NCI-H82 treated with DMSO at 0.1 percent for 48 hours (cell line): ENCODE results near the gene CD34.
"Not testable (repeated sequence)": the region's sequence is repeated elsewhere in the genome, so short reads cannot be mapped to it uniquely, and the experiment has no call there.

Experiments used
- DNase-seq: peaks from one replicate; lab custom pipeline; 2025; ENCODE audit not compliant: unreplicated experiment; lab: John Stamatoyannopoulos, UW

Gene CD34

DNA sequence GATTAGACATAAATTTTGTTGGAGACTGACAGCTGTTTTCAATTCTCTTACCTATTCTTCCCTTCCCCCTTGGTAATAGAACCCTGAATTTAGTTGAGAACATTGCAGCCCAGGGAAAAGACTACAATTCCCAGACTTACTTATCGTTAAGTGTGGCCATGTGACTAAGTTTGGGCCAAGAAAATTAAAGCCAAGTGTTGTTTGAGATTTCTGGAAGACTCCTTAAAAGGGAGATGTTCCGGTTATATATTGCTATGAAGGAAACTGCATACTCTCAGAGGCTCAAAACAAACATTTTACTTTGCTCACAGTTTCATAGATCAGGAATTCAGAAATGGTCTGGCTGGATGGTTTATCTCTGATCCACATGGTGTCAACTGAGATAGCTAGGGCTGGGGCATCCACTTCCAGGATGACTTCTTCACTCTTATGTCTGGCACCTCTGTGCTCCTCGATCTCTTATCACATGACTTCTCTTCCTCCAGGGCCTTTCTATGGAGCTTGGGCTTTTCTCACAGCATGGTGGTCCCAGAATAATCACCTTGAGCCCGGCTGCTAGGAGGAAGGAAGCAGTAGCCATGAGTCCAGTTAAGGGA, 22.4 kb upstream of the CD34 start:
- no peak for DNase-seq

DNA sequence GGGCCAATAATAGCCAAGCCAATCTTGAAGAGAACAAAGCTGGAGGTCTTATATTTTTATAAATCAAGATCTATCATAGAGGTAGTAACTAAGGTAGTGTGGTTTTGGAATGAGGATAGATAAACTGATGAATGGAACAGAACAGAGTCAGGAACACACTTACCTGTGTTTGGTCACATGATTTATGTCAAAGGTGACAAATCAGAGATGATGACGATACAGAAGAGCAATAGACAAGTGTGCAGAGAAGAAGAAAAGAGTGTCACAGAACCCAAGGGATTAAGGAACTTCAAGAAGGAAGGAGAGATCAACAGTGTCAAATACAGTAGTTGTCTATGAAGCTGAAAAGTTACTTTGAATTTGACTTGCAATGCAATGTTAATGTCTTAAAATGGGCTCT, 16.1 kb upstream of the CD34 start:
- no peak for DNase-seq

DNA sequence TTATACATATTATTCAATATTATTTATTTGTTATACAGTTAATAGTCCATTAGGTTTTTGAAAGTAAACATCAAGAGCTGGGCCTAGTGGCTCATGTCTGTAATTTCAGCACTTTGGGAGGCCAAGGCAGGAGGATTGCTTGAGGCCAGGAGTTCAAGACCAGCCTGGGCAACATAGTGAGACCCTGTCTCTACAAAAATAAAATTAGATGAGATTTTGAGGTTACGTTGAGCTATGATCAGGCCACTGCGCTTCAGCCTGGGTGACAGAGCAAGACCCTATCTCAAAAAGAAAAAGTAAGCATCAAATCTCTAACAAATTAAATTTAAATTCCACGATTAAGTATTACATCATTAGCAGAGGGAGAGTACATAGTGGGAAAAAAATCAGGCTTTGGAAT, 15.0 kb upstream of the CD34 start:
- not testable (repeated sequence) for DNase-seq

- peak; percentile 41 for DNase-seq
Measured at GRCh38 chr1:207925210-207925609, 14.3 kb upstream of the CD34 start.

GRCh38 chr1:207923561-207923960, 12.6 kb upstream of the CD34 start:
- DNase-seq = no peak

DNA sequence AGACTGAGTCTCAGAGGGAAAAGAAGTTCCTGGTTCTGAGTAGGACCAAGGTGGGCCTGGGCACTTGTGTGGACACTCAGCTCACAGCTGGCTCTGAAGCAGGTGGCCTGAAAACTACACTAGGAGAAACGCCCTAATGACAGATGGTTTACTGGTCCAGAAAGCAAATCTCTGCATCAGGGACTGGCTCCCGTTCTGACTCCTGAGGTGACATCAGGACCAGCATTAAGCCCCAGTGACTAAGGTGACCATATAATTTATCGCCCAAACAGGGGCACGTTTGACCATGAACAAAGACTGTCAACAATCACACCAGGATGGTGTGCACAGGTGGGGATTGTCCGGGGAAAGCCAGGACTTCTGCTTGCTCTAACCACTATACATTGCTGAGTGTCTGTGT, 12.2 kb upstream of the CD34 start:
- no peak for DNase-seq

GRCh38 chr1:207922554-207922953, 11.6 kb upstream of the CD34 start:
- no peak for DNase-seq

DNA sequence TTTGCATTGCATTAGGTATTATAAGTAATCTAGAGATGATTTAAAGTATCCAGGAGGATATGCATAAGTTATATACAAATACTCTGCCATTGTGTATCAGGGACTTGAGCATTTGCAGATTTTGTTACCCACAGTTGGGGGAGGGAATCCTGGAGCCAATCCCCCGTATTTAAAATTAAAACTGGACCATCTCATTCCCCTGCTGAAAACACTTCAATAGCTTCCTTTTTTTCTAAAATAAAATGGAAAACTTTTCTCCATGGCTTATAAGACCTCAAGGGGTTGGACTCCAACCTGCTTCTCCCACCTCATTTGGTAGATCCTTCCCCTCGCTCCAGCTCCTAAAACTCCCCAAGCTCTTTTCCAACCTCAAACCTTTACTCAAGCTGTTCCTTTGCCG, 10.4 kb upstream of the CD34 start:
- no peak for DNase-seq

DNA sequence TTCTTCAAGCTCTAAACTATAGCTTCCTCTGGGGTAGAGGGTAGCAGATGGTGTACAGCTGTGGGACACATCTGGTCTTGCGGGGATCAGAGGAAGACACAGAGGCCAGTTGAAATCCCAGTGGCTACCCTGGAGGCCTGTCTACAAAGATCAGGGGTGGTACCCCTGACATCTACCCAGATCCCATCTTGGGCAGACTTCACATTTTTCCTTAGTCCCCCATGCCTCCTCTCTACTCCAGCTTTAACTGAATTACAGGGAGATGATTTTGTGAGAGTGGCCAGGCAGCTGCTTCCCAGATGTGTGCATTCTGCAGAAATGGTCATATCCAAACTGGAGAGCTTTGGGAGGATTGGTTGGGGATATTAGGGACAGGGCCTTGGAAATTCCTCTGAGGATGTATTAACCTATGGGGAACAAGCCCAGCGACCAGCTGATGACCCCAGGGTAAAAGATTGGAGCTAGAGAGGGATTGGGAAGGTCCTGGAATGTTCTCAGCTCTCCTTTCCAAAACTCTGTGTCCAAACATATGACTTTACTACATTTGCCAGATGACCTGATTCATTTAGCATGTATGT, 9.6 kb upstream of the CD34 start:
- no peak for DNase-seq

DNA sequence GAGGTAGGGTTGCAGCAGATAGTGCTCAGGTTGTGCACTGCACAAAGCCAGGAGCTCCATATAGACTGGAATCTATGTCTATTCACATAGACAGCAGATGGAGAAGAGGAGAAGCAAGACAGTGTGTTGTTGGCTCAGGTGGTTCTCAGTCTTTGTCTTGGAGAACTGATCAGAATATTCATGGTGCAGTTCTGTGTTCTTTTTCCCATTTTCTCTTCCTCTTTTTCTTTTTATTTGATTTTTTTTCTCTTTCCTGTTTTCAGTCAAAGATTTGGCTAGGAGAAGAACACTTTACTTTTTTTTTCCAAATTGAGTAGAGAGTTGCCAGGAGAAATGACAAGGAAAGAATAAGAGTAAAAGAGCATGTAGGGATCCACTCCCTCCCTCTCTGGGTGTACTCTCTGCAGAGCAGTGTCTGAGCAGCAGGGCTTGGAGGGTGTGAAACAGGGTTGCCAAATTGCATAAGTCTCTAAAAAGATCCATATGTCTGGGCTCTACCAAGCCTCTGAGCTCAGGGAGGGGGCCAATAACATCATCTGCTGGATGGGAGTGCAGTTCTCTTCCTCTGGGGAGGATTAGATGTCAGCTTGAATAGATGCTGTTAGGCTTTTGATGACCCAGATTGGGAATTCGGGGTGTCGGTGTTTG, 8.7 kb upstream of the CD34 start:
- no peak for DNase-seq

DNA sequence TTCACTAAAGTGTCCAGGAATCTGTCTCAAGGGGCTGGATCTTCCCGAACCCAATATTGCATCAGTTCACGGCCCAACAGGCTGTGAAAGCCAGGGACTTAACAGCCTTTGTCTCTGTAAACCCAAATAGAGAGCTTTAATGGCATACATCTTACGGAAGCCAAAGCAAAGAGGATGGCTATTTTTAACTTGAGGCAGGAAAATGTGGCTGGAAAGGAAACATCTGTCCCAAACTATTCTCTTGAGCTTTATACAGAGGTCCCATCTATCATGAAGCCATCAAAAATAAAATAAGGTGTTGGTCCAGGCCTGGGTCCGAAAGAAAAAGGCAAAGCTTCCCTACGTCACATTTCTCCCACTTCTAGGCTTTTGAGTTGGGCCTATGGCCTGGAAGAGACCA, 7.7 kb upstream of the CD34 start:
- no peak for DNase-seq

- DNase-seq = no peak
Measured at GRCh38 chr1:207918011-207918410, 7.1 kb upstream of the CD34 start.

DNA sequence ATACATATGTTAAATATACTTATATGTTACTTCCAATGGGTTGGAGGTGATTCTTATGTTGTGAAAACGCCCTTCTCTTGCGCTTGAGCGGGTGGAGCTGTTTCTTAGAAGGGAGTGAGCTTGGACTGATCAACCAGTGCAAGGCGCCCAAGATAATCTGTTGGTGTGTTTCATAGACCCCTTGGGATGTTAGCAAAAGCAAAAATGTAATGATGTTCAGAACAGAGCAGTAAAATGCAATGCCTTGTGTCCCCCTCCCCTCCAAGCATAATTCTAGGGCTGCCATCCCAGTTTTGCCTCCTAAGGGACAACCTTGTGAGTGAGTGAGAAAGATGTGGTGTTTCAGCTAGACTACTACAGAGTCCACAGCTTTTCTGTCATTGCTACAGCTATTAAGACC, 6.2 kb upstream of the CD34 start:
- DNase-seq = no peak

DNA sequence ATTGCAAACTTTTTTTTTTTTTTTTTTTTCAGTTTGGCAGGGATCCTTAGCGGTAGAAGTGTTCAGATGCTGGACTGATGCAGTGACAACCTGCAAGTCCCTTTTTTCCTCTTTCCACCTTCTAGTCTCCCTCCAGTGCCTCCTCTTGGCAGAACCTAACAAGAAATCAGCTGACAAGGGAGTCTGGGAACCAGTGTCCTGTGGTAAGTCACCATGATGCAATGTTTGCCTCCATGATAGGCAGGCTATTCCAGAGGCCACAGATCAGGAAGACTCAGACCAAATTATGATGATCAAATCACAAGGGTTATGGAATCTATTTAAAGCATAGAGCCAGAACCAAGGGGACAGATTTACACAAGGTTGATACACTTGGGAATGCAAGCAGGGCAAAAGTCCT, 3.0 kb upstream of the CD34 start:
- DNase-seq = no peak

GRCh38 chr1:207911856-207912760, 1.2 kb upstream of the CD34 start:
- DNase-seq = no peak

GRCh38 chr1:207909687-207910086, 1.2 kb downstream of the CD34 start:
- no peak for DNase-seq

GRCh38 chr1:207908107-207908734, 2.7 kb downstream of the CD34 start:
- DNase-seq = no peak

GRCh38 chr1:207904391-207904790, 6.5 kb downstream of the CD34 start:
- no peak for DNase-seq

DNA sequence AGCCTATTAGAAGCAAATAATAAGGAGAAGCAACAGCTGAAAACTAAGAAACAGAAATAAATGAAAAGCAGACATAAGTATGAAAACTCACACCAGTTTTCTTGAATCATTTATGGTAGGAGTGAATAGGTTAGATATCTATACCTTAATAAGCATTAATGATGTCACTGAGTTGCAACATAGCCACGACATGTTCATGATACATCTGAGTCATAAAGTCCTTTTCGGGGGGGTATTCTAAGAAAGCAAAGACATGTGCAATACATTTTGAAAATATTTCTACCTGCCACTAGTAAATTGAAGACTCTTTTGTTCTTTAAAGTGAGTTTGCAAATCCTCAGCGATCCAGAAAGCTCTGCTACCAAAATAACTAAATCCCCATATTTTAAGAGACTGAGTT, 7.2 kb downstream of the CD34 start:
- DNase-seq = no peak

DNA sequence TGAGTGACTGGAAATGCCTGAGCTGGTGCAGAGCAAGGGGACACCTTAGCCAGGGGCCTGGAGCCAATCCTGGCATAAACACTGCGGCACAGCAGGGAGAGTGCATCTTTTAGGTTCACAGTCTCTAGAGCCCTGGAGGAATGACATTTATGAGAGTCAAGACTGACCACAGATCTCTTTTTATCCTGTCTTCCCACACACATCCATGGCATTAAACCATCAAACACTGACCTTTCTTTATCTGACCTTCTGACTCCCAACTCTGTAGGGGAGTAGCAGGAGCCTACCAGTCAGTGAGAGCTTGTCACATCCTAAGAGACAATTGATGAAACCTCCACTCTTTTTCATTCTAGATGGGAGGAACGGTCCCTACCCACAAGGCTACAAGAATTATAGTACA, 7.9 kb downstream of the CD34 start:
- no peak for DNase-seq

- no peak for DNase-seq
Measured at GRCh38 chr1:207902566-207902965, 8.4 kb downstream of the CD34 start.
